ENCODE data around the gene FUCA2.

DNA sequence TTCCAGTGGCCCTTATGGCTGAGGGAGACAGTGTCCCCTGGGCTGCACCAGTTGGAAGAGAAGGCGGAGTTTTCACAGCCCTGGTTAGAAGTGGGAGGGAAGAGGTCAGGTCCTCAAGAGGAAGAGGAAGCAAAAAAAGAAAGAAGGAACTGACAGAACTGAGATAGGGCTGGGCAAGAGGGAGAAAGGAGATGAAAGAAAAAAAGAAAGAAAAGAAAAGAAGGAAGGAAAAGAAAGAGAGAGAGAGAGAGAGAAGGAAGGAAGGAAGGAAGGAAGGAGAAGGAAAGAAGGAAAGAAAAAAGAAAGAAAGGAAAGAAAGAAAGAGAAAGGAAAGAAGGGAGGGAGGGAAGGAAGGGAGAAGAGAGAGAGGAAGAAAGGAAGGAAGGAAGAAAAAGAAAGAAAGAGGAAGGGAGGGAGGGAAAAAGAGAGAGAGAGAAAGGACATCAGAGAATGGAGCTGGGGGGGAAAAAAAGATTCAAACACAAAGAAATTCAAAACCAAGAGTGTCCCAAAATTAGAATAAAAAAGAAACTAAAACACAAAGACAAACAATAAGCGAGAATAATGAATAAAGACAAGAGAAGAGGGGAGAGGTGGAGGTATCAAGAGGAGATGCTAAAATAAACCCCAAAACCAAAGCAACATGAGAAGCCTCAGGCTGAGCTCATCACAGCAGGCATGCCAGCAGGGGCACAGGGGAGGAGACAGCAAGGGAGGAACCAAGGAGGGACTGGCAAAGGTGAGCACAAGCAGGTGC is 5.3 kb upstream of the FUCA2 start:
- TF ChIP-seq CTCF (IDR thresholded peaks at IDR 0.05) (no peak), POLR2A (IDR thresholded peaks at IDR 0.05) (no peak)
